GM19238 (cell line): ENCODE data around the gene NOXA1.

Experiments used
- DNase-seq: peaks from one replicate; pipeline ENCODE4 v3.0.0; 2011; ENCODE audit warnings: low spot score; ENCODE audit not compliant: insufficient read length

Gene NOXA1

DNA sequence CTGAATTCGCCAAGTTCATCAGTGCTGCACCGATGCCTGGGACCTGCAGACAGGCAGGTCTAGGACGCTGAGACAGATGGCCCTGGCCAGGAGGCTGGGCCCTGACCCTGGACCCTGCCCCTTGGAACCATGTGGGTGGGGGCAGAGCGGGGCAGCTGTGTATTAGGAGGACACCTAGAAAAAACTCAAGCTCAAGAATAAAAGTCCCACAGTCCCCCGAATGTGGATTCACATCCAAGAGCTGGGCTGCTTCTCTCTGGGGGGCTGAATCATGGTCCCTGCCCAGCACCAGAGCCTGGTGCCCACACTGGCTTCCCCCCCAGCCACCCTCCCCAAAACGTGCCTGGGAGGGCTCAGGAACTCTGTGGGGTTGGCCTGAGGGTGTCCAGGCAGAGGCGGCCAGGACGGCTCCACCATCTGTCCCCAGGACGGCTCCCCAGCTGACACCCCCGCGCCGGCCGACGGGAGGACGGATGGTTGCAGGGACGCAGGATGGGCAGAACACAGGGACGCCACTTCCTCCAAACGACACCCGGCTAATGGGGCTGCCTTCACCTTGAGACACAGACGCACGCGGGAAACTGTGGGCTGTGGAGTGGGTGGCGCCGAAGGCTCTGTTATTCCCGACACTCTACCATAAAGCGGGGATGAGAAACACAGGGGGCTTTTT is 35.2 kb upstream of the NOXA1 start:
- no peak for DNase-seq

DNA sequence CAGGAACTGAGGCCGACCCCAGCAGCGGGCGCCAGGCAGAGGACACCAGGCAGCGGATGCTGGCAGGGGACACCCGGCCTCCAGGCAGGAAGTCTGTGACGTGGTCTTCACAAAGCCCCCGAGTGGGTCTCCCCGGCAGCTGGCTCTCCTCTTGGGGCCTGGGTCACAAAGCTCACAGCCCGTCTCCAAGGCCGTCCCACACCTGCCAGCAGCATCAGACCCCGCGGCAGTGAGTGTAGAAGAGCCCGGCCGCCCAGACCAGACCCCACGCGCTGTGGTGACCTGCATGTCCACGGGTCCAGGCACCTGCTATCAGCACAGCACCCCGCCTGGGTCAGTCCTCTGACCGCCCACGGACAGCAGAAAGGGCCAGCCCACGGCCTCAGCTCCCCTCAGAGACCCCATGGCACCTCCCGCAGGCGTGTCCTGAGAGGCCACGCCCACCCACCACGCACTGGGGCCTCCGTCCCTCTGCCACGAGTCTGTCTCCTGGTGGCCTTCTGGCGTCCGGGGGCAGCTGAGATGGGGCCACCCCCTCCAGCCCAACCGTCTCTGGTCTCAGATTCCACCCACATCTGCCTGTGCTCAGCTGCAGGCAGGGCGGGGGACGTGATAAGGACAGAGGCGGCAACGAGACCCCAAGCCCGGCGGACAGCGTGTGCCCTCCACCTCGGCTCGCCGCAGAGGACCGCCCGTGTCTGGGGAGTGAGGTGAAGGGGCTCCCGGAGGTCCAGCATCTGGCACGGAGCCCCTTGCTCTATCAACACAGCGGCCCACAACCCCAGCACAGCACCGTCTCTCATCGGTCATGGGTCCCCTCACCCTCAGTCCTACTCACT is 34.4 kb upstream of the NOXA1 start:
- no peak for DNase-seq

DNA sequence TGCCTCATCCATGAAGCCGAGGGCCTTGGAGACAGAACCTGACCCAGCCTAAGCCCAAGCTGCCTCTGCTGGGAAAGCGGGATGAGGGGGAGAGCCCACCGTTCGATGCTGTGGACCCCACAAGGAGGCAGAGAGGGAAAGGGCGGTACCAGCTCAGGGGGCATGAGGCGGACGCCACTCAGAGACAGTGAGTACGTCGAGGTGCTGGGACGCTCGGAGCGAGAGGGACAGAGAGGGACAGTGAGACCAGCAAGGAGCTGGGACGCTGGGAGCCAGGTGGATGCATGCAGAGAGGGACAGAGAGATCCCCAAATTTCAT is 33.8 kb upstream of the NOXA1 start:
- no peak for DNase-seq

DNA sequence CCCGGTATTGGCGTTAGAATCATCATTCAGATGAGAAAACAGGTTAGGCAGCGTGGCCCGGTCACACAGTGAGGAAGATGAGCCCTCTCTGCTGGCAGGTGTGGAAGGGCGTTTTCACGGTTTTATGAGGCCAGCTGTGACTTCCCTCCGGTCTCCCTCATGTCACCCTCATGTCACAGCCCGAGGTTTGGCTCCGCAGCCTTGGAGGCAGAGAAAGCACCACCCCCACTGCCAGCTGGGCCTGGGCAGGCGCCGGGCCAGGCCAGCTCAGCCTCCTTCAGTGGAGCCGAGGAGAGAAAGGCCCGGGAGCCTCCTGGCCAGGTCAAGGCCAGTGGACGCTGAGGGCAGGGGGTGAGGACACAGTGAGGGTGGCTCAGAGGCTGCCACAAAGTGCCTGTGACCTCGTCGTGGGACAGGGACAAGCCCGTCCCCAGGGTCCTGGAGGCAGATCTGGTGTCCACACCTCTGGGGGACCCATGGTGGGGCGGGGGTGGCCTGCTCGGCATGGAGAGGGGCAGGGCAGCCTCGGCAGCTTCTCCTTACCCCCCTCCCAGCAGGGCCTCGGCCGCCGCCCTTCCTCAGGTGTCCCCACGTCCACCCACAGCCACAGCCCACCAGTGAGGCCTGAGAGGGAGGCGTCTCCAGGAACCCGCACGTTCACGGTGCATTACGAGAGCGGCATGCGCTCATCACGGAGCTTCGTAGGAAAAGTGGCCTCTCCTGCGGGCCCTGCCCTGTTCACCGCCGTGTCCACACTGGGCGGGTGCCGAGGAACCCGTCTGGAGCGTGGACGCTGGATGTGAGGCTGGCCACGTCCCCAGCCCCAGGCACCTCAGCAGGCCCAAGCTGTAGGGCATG is 32.4 kb upstream of the NOXA1 start:
- DNase-seq: no peak

DNA sequence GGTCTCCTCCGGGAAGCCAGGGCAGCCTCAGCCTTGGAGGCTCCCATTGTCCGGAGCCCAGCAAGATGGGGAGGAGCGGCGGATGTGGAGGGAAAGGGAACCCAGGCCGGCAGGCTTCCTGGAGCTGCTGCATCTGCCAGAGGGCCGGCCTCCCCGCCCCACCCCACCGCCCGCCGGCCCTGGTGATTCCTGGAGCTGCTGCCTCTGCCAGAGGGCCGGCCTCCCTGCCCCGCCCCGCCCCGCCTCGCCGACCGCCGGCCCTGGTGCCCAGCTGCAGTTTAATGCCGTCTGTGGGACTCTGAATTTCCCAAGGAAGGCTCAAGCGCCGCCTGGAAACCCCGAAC is 31.8 kb upstream of the NOXA1 start:
- no peak for DNase-seq

DNA sequence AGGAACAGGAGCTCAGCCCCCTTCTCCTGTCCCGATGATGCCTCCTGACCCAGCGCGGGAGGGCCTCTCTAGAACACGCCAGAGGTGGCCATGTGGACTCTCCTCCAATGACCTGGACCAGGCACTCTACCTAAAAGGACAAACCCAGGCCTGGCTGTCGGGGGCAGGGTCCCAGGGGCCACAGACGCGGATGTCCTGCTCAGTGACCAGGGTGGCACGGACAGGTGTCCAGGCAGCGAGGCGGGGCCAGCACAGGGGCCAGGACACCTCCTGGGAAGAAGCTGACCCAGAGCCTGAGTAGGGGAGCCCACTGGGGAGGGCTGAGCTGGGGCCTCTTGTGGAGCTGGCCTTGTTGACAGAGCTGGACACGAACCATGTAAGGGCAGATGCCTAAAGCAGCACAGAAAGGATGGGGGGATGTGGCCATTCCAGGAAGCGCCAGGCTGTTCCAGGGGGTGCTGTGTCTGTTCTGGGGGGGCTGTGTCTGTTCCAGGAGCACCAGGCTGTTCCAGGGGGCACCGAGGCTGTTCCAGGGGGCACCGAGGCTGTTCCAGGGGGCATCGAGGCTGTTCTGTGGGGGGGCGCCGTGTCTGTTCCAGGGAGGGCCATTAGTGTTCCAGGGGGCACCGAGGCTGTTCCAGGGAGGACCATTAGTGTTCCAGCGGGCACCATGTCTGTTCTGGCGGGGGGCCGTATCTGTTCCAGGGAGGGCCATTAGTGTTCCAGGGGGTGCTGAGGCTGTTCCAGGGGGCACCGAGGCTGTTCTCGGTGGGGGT is 30.8 kb upstream of the NOXA1 start:
- DNase-seq: no peak

DNA sequence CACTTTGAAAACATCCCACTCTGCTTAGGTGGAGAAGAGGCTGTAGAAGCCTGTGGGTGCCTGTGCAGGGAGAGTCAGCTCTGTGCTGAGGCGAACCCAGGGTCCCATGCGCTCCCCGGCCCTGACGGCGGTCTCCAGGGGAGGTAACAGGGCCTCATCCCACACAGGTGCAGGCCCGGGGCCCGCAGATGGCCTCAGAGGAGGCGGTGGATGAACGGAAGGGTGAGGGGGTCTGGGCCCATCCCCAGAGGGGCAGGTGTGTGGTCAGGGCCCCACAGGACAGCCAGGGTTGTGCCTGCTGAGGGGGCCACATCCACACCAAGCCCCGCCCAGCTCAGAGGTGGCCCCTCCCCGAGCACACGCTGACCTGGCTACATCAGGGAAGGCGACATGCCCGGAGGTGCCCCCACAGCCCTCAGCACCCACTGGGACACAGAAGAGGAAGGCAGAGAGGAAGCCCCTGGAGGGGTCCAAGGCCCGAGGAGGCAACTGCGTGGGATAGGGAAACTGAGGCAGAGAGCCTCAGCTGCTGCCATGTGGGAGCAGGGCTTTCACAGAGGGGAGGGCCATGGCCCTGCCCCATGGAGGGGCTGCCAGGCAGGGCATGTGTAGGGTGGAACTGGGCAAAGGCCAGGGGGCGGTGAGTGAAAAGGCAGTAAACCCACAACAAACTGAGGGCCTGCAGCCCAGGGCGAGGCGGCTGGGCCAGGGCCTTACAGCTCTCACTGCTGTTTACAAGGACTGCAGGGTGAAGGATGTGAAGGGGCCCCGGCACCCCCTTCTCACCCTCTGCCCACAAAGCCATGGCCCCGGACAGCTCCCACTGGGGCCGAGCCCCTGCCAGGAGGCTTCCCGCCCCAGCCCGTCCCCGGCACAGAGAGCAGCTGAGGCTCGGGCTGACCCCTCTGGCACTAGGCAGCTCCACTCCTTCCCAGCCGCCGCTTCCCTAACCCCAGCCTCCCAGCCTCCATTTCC is 29.7 kb upstream of the NOXA1 start:
- DNase-seq: no peak

DNA sequence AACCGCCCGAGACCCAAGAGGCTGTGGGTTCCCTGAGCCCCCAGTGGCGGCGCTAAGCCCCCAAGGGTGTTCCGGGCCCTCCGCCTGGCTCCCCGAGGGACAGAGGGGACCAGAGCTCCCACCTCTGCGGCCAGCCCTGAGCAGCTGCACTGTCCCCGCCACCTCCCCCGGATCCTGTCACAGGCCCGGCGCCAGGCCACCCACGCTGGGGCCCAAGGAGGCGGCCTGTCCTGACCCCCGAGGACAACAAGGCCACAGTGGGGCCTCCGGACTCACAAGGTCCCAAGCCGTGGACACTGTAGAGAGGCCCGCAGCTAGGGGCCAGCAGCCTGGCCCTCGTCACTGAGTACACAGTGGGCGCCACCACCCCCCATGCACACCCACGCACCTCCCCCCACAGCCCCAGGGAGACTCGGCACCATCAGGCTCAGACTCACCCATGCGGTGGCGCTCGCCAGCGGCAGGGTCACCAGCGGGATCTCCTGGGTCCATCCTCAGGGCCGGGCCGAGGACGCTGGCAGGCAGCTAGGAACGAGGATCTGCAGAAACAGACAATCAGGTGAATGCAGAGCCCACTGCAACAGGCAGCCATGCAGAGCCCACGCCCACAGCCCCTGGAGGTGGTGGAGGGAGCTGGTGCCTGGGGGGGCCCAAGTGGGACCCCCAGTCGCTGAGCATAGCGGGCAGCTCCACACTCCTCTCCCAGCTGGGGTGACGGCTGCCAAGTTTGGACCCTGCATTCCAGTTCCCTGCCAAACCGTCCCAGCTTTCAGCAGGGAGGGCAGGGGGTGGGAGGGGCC is 28.1 kb upstream of the NOXA1 start:
- DNase-seq: no peak

DNA sequence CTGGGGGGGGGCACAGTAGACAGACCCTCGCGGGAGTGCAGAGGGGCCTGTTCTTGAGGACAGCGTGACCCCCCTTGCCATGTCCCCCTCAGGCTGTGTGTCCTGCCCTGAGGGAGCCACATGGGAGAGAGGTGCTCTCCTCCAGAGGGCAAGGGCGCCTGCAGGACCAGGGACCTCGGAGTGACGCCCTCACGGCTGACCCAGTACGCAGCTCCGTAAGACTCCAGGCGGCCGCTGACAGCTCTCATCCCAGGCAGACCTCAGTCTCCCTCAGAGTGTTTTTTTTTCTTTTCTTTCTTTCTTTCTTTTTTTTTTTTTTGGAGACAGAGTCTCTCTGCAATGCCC is 27.6 kb upstream of the NOXA1 start:
- no peak for DNase-seq

DNA sequence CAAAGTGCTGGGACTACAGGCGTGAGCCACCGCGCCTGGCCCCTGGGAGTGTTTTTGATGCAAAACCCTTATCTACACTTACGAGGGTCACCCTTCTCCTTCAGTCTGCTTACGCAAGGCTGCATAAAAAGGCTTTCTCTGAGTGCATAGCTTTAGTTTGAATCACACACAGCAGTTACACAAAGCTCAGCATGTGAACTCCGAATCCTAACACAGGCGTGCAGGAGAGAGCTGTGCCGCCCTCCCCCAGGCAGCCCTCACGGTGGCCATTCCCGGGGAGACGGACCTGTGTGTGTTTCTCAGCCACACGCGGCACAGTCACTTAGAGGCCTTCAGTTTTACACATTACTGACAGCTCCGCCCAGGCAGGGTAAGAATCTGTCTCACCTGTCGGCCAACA is 27.0 kb upstream of the NOXA1 start:
- DNase-seq: no peak

DNA sequence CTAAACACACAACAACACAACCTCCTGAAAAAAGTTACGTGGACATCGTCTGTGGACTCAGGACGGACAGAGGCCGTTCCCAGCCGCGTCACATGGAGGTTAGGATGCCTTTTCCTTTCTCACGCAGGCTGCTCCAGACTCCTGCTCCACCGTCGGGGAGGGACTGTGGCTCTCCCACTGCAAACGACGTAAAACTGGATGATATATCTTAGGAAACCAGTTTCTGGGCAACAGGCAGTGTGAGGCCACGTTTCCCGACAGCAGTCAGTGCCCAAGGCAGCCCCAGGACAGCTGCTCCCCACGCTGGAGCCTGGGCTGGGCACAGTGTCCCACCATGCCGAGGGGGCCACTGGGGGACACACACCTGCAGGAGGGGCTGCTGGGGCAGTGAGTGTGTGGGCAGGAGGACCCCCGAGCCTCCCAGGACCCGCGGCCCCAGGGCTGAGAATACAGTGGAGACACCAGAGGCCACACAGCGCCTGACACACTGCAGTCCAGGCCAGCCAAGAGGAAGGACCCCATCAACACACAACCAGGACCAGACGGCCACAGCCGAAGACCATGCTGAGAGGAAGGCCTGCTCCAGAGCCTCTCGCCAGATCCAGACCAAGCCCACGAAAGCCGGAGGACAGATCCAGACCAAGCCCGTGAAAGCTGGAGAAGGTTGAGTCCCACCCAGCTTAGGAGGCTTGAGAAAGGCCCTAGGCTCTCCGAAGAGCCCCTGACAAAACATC is 26.4 kb upstream of the NOXA1 start:
- no peak for DNase-seq

DNA sequence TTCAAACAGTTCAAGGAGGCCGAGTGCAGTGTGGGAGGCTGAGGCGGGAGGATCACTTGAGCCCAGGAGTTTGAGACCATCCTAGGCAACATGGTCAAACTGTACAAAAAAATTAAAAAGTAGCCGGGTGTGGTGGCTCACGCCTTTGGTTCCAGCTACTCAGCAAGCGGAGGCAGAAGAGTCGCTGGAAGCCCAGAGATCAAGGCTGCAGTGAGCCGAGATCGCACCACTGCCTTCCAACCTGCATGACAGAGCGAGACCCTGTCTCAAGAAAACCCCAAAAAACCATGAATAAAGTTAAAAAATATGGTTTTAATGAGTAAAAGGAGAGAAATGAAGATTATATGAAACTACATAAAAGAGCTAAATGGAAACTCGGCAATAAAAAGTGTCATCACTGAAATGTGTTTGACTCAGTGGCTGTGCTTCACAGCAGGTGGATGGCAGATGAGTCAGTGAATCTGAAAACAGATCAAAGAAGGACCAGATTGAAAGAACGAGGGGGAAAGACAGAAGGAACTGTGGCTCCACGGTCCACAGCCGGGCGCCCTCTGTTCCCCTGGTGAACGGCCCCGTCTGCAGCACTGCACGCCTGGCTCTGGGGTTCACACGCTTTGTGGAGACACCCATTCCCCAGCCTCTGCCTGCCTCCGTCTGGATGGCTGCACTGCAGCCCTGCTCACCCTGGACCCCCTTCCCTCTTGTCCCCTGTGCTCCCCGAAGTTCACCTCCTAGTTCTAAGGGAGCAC is 25.3 kb upstream of the NOXA1 start:
- DNase-seq: no peak

DNA sequence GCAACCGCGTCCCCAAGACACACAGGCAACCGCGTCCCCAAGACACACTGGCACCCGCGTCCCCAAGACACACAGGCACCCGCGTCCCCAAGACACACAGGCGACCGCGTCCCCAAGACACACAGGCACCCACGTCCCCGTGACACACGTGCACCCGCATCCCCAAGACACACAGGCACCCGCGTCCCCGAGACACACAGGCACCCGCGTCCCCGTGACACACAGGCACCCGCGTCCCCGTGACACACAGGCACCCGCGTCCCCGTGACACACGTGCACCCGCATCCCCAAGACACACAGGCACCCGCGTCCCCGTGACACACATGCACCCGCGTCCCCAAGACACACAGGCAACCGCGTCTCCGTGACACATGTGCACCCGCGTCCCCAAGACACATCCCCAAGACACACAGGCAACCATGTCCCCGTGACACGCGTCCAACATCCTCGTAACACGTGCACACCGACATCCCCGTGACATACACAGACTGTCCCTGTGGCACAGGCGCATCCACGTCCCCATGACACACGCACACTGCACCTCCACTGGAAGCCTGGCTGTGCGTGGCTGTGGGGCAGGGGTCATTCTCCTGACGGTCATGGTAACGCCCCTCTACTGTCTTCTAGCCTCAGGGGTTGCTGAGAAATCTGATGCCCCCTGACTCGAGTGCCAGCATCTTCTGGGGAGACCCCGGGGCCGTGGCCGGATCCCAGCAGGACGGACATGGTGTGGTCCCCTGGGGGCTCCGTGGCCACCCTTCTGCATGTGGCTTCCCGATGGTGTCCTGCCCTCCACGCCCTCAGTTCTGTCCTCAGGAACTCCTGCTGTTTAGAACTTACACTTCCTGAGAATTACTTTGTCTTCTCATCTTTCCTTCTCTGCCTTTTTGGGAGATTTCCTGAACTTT is 24.4 kb upstream of the NOXA1 start:
- no peak for DNase-seq

DNA sequence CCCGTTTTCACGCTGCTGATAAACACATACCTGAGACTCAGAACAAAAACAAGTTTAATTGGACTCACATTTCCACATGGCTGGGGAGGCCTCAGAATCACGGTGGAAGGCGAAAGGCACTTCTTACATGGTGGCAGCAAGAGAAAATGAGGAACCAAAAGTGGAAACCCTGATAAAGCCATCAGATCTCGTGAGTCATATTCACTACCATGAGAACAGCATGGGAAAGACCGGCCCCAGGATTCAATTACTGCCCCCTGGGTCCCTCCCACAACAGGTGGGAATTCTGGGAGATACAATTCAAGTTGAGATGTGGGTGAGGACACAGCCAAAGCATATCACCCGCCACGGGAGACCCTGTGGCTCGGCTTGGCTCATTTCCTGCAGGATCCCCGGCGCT is 20.4 kb upstream of the NOXA1 start:
- DNase-seq: no peak

DNA sequence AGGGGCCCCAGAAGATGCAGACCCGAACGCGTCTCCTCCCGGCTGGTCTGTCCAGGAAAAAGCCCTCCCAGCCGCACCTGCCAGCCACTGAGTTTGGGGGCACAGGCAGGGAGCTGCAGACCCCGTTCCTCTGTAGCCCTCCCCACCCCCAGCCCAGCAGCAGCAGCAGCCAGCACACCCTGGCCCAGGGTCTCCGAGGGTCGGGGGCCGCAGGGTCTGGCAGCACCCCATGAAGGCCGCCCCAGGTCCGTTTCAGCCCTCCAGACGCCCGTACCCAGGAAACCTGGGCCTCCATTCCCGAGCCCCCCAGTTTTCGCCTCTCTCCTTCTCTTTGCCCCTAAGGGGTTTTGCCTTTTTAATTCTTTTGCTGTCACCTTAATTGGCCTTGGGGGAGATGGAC is 19.9 kb upstream of the NOXA1 start:
- DNase-seq: no peak

DNA sequence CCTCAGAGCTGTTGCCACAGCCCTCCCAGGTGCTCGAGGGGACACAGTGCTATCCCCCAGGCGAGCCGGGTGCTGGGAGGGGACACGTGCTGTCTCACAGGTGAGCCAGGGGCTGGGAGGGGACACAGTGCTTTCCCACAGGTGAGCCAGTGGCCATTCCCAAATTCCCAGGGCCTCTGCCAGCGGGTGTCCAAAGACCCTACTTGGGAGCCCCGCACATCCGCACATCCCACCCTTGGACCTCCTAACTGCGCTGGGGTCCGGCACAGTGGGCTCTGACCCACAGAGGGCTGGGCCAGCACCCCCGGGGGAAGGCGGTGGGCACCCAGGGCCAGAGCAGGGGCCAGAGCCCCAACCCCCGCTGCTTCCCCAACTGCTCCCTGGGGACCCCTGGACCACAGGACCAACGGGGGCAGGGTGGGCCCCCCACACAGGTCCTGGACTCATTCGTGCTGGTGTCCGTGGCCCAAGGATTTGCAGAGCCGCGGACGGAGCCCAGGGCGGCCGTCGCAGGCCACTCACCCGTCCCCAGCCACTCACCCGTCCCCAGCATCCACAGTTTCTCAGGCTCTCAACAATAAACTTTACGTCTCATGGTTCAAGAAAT is 18.1 kb upstream of the NOXA1 start:
- no peak for DNase-seq

DNA sequence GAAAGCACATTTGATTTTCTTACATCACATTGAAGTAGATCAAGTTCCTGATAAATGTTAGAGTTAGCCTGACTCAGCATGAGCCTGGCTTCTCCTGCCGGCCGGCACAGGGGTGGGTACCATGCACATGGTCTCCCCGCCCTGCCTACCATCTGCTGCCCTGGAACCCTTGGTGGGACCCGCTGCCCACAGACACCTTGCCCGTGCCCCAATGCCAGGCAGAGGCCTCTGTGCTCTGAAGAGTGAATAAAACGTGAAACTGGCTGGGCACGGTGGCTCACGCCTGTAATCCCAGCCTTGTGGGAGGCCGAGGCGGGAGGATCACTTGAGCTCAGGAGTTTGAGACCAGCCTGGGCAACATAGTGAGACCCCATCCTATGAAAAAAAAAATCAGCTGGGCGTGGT is 17.5 kb upstream of the NOXA1 start:
- DNase-seq: no peak
